ENCODE data around the gene RNLS. TPM values are rescaled to one million over a fixed set of nuclear protein-coding genes. Genes with fewer than 3 reads are reported as not detected.

Gene RNLS
- total and polyA plus RNA-seq, 4 donors = 5.8 to 11.6 (median 7.9) TPM

DNA sequence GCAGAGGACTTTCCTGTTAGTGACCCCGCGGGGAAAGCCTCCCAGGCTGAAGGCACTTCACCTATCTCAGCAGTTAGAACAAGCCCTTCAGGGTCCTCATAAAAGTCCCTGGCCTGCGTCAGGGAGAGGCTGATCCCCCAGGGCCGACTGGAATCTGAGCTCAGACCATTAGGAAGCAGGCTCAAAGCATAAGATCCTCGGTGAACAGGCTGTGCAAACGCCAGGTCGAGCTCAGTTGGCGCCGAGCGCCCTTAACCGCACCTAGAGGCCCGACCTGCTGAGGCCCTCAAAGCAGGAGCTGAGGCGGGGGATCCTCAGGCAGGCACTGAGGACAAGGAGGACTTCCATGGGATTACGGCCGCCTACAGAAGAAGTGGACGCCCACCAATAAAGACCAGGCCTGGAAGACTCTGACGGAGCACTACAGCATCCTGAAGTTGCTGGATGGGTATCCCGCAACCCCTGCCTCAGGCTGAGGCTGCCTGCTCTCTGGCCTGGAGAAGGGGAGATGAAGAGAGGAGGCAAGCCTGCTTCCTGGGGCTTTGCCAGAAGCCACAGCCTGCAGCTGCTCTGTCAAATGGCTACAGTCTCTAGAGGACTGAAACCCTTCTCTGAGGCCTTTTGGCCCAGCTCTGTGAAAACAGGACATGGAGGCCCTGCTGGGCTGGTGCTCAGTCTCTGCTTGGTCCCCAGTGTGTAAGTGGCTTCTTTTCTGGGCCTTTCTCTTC, 33.3 kb upstream of the RNLS start:
- no peaks in the 10 kb centered on the region for H3K9me3 ChIP-seq (ENCODE audit: control insufficient read depth in 4 of 4, insufficient read depth in 3 of 4, low read length in 3 of 4)
- no peak overlapping the region for H3K27ac ChIP-seq (ENCODE audit: low read depth in 1 of 2, low read length in 1 of 2)
- no peak overlapping the region for H3K4me3 ChIP-seq
- H3K9ac ChIP-seq (ENCODE audit: insufficient read depth in 1 of 2, low read length in 2 of 2) = no peak overlapping the region
- H3K27me3 ChIP-seq (ENCODE audit: control insufficient read depth in 3 of 3, insufficient read depth in 3 of 3, low read length in 2 of 3) = no peaks in the 10 kb centered on the region
- TF ChIP-seq, protein P1, sequence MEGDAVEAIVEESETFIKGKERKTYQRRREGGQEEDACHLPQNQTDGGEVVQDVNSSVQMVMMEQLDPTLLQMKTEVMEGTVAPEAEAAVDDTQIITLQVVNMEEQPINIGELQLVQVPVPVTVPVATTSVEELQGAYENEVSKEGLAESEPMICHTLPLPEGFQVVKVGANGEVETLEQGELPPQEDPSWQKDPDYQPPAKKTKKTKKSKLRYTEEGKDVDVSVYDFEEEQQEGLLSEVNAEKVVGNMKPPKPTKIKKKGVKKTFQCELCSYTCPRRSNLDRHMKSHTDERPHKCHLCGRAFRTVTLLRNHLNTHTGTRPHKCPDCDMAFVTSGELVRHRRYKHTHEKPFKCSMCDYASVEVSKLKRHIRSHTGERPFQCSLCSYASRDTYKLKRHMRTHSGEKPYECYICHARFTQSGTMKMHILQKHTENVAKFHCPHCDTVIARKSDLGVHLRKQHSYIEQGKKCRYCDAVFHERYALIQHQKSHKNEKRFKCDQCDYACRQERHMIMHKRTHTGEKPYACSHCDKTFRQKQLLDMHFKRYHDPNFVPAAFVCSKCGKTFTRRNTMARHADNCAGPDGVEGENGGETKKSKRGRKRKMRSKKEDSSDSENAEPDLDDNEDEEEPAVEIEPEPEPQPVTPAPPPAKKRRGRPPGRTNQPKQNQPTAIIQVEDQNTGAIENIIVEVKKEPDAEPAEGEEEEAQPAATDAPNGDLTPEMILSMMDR (IDR thresholded peaks at IDR 0.05; ENCODE audit: control extremely low read depth, extremely low read depth) = no peak
- no peaks in the 10 kb centered on the region for H3K4me1 ChIP-seq (ENCODE audit: control insufficient read depth in 5 of 5, insufficient read depth in 5 of 5, low read length in 5 of 5)
- ATAC-seq (ENCODE audit: insufficient read depth, low FRiP score) = no peak
- no peaks in the 10 kb centered on the region for H3K36me3 ChIP-seq (ENCODE audit: control insufficient read depth in 4 of 4, insufficient read depth in 4 of 4, low read length in 4 of 4)
- WGBS, 2 donors = 87 to 88% methylated on average over 18 of the region's 18 CpGs
- peak; percentile 22 to 65 (median 47) for DNase-seq

DNA sequence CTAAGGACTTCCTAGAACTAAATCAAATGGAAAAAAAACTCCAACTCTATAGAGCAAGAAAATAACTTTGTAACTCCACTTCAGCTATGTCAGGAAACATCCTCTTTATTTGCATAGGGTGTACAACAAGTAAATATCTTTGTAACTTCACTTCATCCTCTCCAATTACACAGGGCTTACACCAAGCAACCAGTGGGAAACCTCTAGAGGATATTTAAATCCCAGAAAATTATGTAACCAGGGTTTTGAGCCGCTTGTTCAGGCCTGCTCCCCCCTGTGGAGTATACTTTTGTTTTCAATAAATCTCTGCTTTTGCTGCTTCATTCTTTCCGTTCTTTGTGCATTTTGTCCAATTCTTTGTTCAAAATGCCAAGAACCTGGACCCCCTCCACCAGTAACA, 25.7 kb upstream of the RNLS start:
- Histone ChIP-seq H3K36me3 (ENCODE audit: control insufficient read depth in 4 of 4, insufficient read depth in 4 of 4, low read length in 4 of 4) (no peaks in the 10 kb centered on the region), H3K27ac (ENCODE audit: low read depth in 1 of 2, low read length in 1 of 2) (no peak overlapping the region), H3K9ac (ENCODE audit: insufficient read depth in 1 of 2, low read length in 2 of 2) (no peak overlapping the region), H3K27me3 (ENCODE audit: control insufficient read depth in 3 of 3, insufficient read depth in 3 of 3, low read length in 2 of 3) (no peaks in the 10 kb centered on the region), H3K9me3 (ENCODE audit: control insufficient read depth in 4 of 4, insufficient read depth in 3 of 4, low read length in 3 of 4) (no peaks in the 10 kb centered on the region), H3K4me3 (no peak overlapping the region), H3K4me1 (ENCODE audit: control insufficient read depth in 5 of 5, insufficient read depth in 5 of 5, low read length in 5 of 5) (no peaks in the 10 kb centered on the region)
- TF ChIP-seq, protein P1 (IDR thresholded peaks at IDR 0.05; ENCODE audit: control extremely low read depth, extremely low read depth) = no peak
- 84 to 88% methylated on average over 2 of the region's 2 CpGs for WGBS, 2 donors
- ATAC-seq (ENCODE audit: insufficient read depth, low FRiP score) (no peak), DNase-seq (no peak)

DNA sequence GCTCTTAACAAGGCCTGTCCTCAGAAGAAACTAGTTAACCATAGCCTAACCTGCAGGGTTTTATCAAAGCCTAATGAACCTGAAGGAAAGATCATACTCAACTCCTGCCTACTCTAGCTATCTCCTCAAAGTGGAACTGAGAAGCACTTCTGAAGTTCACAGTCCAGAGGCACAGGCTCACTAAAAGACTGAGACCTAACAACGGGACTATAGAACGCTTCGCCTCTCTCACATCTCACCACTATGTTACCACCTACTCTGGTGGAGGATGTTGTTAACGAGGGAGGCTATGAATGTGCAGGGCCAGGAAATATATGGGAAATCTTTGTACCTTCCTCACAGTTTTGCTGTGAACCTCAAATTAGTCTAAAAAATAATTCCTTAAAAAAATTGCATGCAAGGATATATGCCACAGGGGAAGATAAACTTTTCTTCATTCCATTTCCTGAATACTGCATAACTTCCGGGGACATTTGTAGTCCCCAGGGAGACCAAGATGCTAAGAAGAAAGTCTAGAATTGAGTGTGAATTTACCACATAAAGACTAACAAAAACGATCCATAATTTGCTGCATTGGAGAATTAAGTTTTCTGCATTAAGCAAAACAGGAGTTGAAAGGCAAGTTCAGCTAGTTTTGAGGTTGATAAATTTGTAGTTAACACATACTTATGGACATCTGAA, 25.1 kb upstream of the RNLS start:
- Histone ChIP-seq H3K9me3 (ENCODE audit: control insufficient read depth in 4 of 4, insufficient read depth in 3 of 4, low read length in 3 of 4) (no peaks in the 10 kb centered on the region), H3K27ac (ENCODE audit: low read depth in 1 of 2, low read length in 1 of 2) (no peak overlapping the region), H3K4me1 (ENCODE audit: control insufficient read depth in 5 of 5, insufficient read depth in 5 of 5, low read length in 5 of 5) (no peaks in the 10 kb centered on the region), H3K36me3 (ENCODE audit: control insufficient read depth in 4 of 4, insufficient read depth in 4 of 4, low read length in 4 of 4) (no peaks in the 10 kb centered on the region), H3K4me3 (no peak overlapping the region), H3K27me3 (ENCODE audit: control insufficient read depth in 3 of 3, insufficient read depth in 3 of 3, low read length in 2 of 3) (no peaks in the 10 kb centered on the region), H3K9ac (ENCODE audit: insufficient read depth in 1 of 2, low read length in 2 of 2) (no peak overlapping the region)
- TF ChIP-seq, protein P1 (IDR thresholded peaks at IDR 0.05; ENCODE audit: control extremely low read depth, extremely low read depth) = no peak
- 85 to 92% methylated on average over 6 of the region's 6 CpGs for WGBS, 2 donors
- DNase-seq = no peak
- no peak for ATAC-seq (ENCODE audit: insufficient read depth, low FRiP score)

Measured in lung (tissue), 12 donors.